Measurements from ENCODE around the gene MPC2. TPM values are rescaled to one million over a fixed set of nuclear protein-coding genes. Genes with fewer than 3 reads are reported as not detected.

Gene MPC2
- total RNA-seq, 1 donor from 2014 or later = 81.3 TPM

DNA sequence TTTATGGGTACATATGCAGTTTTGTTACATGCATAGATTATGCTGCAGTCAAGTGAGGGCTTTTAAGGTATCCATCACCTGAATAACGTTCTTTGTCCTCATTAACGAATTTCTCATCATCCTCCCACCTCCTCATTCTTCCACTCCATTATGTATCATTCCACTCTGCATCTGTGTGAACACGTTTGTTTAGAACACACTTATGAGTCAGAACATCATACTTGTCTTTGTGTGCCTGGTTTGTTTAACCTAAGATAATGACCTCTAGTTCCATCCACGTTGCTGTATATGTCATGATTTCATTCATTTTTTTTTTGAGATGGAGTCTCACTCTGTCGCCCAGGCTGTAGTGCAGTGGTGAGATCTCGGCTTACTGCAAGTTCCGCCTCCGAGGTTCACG is 6.7 kb upstream of the MPC2 start:
- Mint-ChIP-seq H3K27ac (no peak overlapping the region), H3K27me3 (no peaks in the 10 kb centered on the region), H3K36me3 (ENCODE audit: insufficient read depth) (peaks cover 27% of the 10 kb centered on the region)

GRCh38 chr1:167940264-167940663 is 3.4 kb upstream of the MPC2 start:
- DNase-seq (ENCODE audit: low spot score, unreplicated experiment) = no peak
- Mint-ChIP-seq H3K4me1 (ENCODE audit: low read depth) (peaks cover 15% of the 10 kb centered on the region), H3K4me3 (ENCODE audit: low read depth) (no peak overlapping the region), H3K27ac (no peak overlapping the region), H3K9me3 (ENCODE audit: low read depth) (peaks cover 12% of the 10 kb centered on the region), H3K27me3 (no peaks in the 10 kb centered on the region), H3K36me3 (ENCODE audit: insufficient read depth) (peaks cover 22% of the 10 kb centered on the region)
- no peak for TF ChIP-seq CTCF (IDR thresholded peaks at IDR 0.05; ENCODE audit: unreplicated experiment)

More for the DNA sequence above, 6.7 kb upstream of the MPC2 start:
- DNase-seq (ENCODE audit: low spot score, unreplicated experiment) = no peak
- peaks cover 28% of the 10 kb centered on the region for H3K4me1 Mint-ChIP-seq (ENCODE audit: low read depth)
- no peak for TF ChIP-seq CTCF (IDR thresholded peaks at IDR 0.05; ENCODE audit: unreplicated experiment)
- peaks cover 20% of the 10 kb centered on the region for H3K9me3 Mint-ChIP-seq (ENCODE audit: low read depth)
- no peak overlapping the region for H3K4me3 Mint-ChIP-seq (ENCODE audit: low read depth)

GRCh38 chr1:167938080-167938636 is 1.3 kb upstream of the MPC2 start:
- no peaks in the 10 kb centered on the region for H3K27me3 Mint-ChIP-seq
- H3K4me1 Mint-ChIP-seq (ENCODE audit: low read depth) = peaks cover 25% of the 10 kb centered on the region
- no peak for DNase-seq (ENCODE audit: low spot score, unreplicated experiment)
- H3K27ac Mint-ChIP-seq = peak overlapping the region; percentile 99
- H3K9me3 Mint-ChIP-seq (ENCODE audit: low read depth) = no peaks in the 10 kb centered on the region
- peak overlapping the region; percentile 98 for H3K4me3 Mint-ChIP-seq (ENCODE audit: low read depth)
- H3K36me3 Mint-ChIP-seq (ENCODE audit: insufficient read depth) = peaks cover 6% of the 10 kb centered on the region
- no peak for TF ChIP-seq CTCF (IDR thresholded peaks at IDR 0.05; ENCODE audit: unreplicated experiment)

GRCh38 chr1:167937709-167938010 is 788 bp upstream of the MPC2 start:
- Mint-ChIP-seq H3K4me3 (ENCODE audit: low read depth) (peak overlapping the region; percentile 98), H3K36me3 (ENCODE audit: insufficient read depth) (peaks cover 5% of the 10 kb centered on the region), H3K27me3 (no peaks in the 10 kb centered on the region), H3K4me1 (ENCODE audit: low read depth) (peaks cover 27% of the 10 kb centered on the region), H3K27ac (peak overlapping the region; percentile 99), H3K9me3 (ENCODE audit: low read depth) (no peaks in the 10 kb centered on the region)
- no peak for TF ChIP-seq CTCF (IDR thresholded peaks at IDR 0.05; ENCODE audit: unreplicated experiment)
- DNase-seq (ENCODE audit: low spot score, unreplicated experiment) = no peak

- peak; percentile 92 for DNase-seq (ENCODE audit: low spot score, unreplicated experiment)
- no peaks in the 10 kb centered on the region for H3K27me3 Mint-ChIP-seq
- peaks cover 26% of the 10 kb centered on the region for H3K4me1 Mint-ChIP-seq (ENCODE audit: low read depth)
- no peak for TF ChIP-seq CTCF (IDR thresholded peaks at IDR 0.05; ENCODE audit: unreplicated experiment)
- no peaks in the 10 kb centered on the region for H3K9me3 Mint-ChIP-seq (ENCODE audit: low read depth)
- H3K36me3 Mint-ChIP-seq (ENCODE audit: insufficient read depth) = no peaks in the 10 kb centered on the region
- H3K27ac Mint-ChIP-seq = peak within 1 kb of the TSS; percentile 100
- peak within 1 kb of the TSS; percentile 98 for H3K4me3 Mint-ChIP-seq (ENCODE audit: low read depth)
Observed at GRCh38 chr1:167936068-167936929, 573 bp downstream of the MPC2 start, which contains the start of gene DCAF6. Gene DCAF6, plus strand, starts transcription at chr1:167936683. Its CDS starts 229 bp downstream, at chr1:167936912.

Data from progenitor cell of endocrine pancreas (in vitro differentiated cells).